ENCODE results near the gene TBL1X. TPM values are rescaled to one million over a fixed set of nuclear protein-coding genes. Genes with fewer than 3 reads are reported as not detected.

Gene TBL1X
- total and polyA plus RNA-seq, 2 donors (not counting 3 experiments of a cell fraction or from before 2014, with no cell fraction given) = 8.7 to 25.3 TPM

GRCh38 chrX:9515973-9516538 is 51.2 kb downstream of the TBL1X start:
- DNase-seq (ENCODE audit: low read depth, low spot score) = no peak
- POLR2A ChIA-PET = no interaction called here
- intact Hi-C loops (cut with micrococcal nuclease) = no loop called here
- Histone ChIP-seq H3K4me3 (replicated peaks in 1 of 3; ENCODE audit: insufficient read depth in 1 of 3, low read depth in 1 of 3, low read length in 3 of 3) (no peak overlapping the region), H3K4me1 (ENCODE audit: control insufficient read depth, extremely low read depth, insufficient read depth, low read length) (no peaks in the 10 kb centered on the region), H3K27me3 (ENCODE audit: control insufficient read depth in 2 of 2, insufficient read depth in 2 of 2, low read length in 2 of 2) (no peaks in the 10 kb centered on the region), H2AFZ (ENCODE audit: low read depth, low read length) (no peak overlapping the region), H3K36me3 (ENCODE audit: control insufficient read depth in 2 of 2, extremely low read depth in 1 of 2, insufficient read depth in 2 of 2, low read length in 2 of 2) (no peaks in the 10 kb centered on the region), H4K20me1 (replicated peaks; ENCODE audit: control insufficient read depth, extremely low read depth, insufficient read depth, low read length) (no peaks in the 10 kb centered on the region), H3K27ac (ENCODE audit: insufficient read depth, low read depth, low read length) (no peak overlapping the region), H3K9me3 (replicated peaks; ENCODE audit: control insufficient read depth, insufficient read depth, low read length) (no peaks in the 10 kb centered on the region), H3K9me1 (replicated peaks; ENCODE audit: control insufficient read depth, extremely low read depth, insufficient read depth, low read length) (no peaks in the 10 kb centered on the region), H3K9ac (replicated peaks; ENCODE audit: extremely low read depth, insufficient read depth, low read length) (no peak overlapping the region), H3K79me2 (ENCODE audit: control insufficient read depth, insufficient read depth, low read length) (peaks cover 2% of the 10 kb centered on the region), H3K4me2 (ENCODE audit: insufficient read depth, low read length) (no peak overlapping the region)
- FAIRE-seq = peak; percentile 42
- CTCF ChIA-PET = no interaction called here
- dilution Hi-C loops (cut with MboI; ENCODE audit: extremely low pct_ligation_motif_present, low sequenced_read_pairs) = no loop called here
- BruUV-seq (replicated peaks) = no TSS peak
- TF ChIP-seq EZH2 (IDR thresholded peaks at IDR 0.05; ENCODE audit: borderline replicate concordance, low read depth, low read length, severe bottlenecking) (no peak), MYC (IDR thresholded peaks at IDR 0.05; ENCODE audit: low read depth, low read length) (no peak), MAX (IDR thresholded peaks at IDR 0.05; ENCODE audit: insufficient read depth, insufficient read length) (no peak), POLR2A (IDR thresholded peaks at IDR 0.05; ENCODE audit: low read depth, low read length) (no peak), JUN (IDR thresholded peaks at IDR 0.05; ENCODE audit: borderline replicate concordance, insufficient read depth, insufficient read length, low read depth) (no peak), FOS (IDR thresholded peaks at IDR 0.05; ENCODE audit: borderline replicate concordance, insufficient read depth, low read length) (no peak), POLR2AphosphoS5 (IDR thresholded peaks at IDR 0.05; ENCODE audit: insufficient read depth, low read depth, low read length) (no peak), GATA2 (IDR thresholded peaks at IDR 0.05; ENCODE audit: insufficient read depth, insufficient read length, low read depth, low read length) (no peak), CTCF (IDR thresholded peaks at IDR 0.05; ENCODE audit: extremely low read depth in 1 of 2, insufficient read depth in 1 of 2, low read depth in 1 of 2, low read length in 2 of 2) (no peak)

Measured in endothelial cell of umbilical vein (primary cell).